ENCODE data around the gene SNX17.

Gene SNX17, protein sequence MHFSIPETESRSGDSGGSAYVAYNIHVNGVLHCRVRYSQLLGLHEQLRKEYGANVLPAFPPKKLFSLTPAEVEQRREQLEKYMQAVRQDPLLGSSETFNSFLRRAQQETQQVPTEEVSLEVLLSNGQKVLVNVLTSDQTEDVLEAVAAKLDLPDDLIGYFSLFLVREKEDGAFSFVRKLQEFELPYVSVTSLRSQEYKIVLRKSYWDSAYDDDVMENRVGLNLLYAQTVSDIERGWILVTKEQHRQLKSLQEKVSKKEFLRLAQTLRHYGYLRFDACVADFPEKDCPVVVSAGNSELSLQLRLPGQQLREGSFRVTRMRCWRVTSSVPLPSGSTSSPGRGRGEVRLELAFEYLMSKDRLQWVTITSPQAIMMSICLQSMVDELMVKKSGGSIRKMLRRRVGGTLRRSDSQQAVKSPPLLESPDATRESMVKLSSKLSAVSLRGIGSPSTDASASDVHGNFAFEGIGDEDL

DNA sequence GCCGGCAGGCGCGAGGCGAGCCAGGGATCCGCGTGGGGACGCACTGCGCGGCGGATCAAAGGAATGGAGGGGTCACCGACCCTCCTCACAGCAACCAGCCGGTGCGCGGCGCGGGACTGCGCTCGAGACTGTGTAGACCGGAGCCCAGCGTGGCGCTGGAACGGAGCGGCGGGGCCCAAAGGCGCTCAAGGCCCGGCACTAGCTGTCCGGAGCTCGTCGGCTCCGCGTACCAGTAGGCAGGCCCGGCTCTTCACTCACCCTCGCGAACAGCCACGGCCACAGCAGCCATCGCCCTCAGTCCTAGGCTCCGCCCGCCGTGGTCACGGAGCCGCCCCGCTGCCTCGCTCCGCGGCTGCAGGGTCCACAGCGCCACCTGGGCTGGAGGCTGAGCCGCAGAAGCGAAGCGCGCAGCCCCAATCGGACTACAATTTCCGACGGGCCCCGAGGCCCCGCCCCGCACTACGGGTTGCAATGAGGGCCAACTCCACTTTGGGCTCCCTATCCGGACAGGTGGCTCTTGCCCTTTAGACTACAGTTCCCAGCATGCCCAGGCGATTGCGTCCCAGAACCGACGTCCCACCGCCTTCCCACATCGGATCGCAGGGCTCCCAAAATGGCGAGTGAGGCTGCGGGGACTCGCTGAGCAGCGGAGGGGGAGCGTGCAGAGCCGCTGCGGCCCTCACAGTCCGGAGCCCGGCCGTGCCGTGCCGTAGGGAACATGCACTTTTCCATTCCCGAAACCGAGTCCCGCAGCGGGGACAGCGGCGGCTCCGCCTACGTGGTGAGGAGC, at the start of gene SNX17, which contains the start of gene EIF2B4:
SNX17 (plus strand) TSS at position 591 of the 790 bp plus-strand sequence; CDS start at position 719, 128 bp downstream.
EIF2B4 (minus strand) TSS at position 313 of the 790 bp plus-strand sequence; CDS start at position 289, 24 bp downstream.
- H3K9me3 ChIP-seq (ENCODE audit: low read length) = no peaks in the 10 kb centered on the region
- TF ChIP-seq EZH2 (IDR thresholded peaks at IDR 0.05; ENCODE audit: borderline replicate concordance, low read length) = no peak
- TF ChIP-seq, protein P1, sequence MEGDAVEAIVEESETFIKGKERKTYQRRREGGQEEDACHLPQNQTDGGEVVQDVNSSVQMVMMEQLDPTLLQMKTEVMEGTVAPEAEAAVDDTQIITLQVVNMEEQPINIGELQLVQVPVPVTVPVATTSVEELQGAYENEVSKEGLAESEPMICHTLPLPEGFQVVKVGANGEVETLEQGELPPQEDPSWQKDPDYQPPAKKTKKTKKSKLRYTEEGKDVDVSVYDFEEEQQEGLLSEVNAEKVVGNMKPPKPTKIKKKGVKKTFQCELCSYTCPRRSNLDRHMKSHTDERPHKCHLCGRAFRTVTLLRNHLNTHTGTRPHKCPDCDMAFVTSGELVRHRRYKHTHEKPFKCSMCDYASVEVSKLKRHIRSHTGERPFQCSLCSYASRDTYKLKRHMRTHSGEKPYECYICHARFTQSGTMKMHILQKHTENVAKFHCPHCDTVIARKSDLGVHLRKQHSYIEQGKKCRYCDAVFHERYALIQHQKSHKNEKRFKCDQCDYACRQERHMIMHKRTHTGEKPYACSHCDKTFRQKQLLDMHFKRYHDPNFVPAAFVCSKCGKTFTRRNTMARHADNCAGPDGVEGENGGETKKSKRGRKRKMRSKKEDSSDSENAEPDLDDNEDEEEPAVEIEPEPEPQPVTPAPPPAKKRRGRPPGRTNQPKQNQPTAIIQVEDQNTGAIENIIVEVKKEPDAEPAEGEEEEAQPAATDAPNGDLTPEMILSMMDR (IDR thresholded peaks at IDR 0.05; ENCODE audit: low read length) = peak; percentile 86
- H3K79me2 ChIP-seq (ENCODE audit: insufficient read depth, low read length) = no peaks in the 10 kb centered on the region
- no peaks in the 10 kb centered on the region for H3K27me3 ChIP-seq (ENCODE audit: insufficient read depth, low read length)
- H2AFZ ChIP-seq (ENCODE audit: low read length) = no peak within 1 kb of the TSS
- peak within 1 kb of the TSS; percentile 84 for H3K4me2 ChIP-seq (ENCODE audit: low read length)
- H3K4me1 ChIP-seq (ENCODE audit: insufficient read depth, low read length, severe bottlenecking) = peaks cover 25% of the 10 kb centered on the region
- peak within 1 kb of the TSS; percentile 71 for H3K27ac ChIP-seq (ENCODE audit: low read depth, low read length, poor library complexity, severe bottlenecking)
- H3K9ac ChIP-seq (ENCODE audit: low read length) = peak within 1 kb of the TSS; percentile 85
- H3K36me3 ChIP-seq (ENCODE audit: insufficient read depth, low read length) = peaks cover 60% of the 10 kb centered on the region
- H4K20me1 ChIP-seq (ENCODE audit: insufficient read depth, low read length) = no peaks in the 10 kb centered on the region
- peak within 1 kb of the TSS; percentile 88 for H3K4me3 ChIP-seq (ENCODE audit: low read depth, low read length, poor library complexity, severe bottlenecking)
- no peaks in the 10 kb centered on the region for H3F3A ChIP-seq (ENCODE audit: insufficient read depth, low read length)
- no peaks in the 10 kb centered on the region for H3K9me2 ChIP-seq (ENCODE audit: low read depth, low read length)

DNA sequence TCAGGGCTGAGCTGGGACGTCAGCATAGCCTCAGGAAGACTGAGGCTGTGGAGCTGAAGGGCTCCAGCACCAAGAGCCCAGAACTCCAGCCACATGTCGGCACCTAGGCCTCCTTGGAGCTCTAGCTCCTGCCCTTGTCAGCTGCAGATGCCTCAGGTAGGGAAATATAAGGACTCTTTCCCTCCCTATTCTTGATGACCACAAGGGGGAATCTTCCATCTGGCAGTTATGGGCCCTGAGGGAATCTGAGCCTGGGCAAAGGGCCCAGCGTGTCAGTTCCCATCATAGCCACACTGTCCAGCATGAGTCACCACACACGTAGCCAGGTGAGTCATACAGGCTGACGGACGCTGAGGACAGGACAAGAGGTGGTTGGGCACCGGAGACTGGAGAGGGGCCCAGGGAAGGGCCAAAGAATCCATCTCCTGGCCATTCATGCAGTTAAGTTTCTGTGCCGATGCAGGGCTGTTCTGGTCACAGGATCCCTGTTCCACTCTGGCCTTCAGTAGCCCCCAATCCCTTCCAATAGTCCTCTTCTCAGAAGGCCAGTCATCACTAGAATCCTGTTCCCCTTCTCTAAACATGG, 49.4 kb upstream of the SNX17 start:
- no peaks in the 10 kb centered on the region for H3K9me3 ChIP-seq (ENCODE audit: low read length)
- no peaks in the 10 kb centered on the region for H3K9me2 ChIP-seq (ENCODE audit: low read depth, low read length)
- H3F3A ChIP-seq (ENCODE audit: insufficient read depth, low read length) = peaks cover 5% of the 10 kb centered on the region
- H3K36me3 ChIP-seq (ENCODE audit: insufficient read depth, low read length) = peaks cover 14% of the 10 kb centered on the region
- TF ChIP-seq, protein P1 (IDR thresholded peaks at IDR 0.05; ENCODE audit: low read length) = no peak
- H4K20me1 ChIP-seq (ENCODE audit: insufficient read depth, low read length) = no peaks in the 10 kb centered on the region
- H3K4me1 ChIP-seq (ENCODE audit: insufficient read depth, low read length, severe bottlenecking) = peaks cover 21% of the 10 kb centered on the region
- H3K27me3 ChIP-seq (ENCODE audit: insufficient read depth, low read length) = no peaks in the 10 kb centered on the region
- H3K4me2 ChIP-seq (ENCODE audit: low read length) = peak overlapping the region; percentile 99; the same call in 1 of the 2 replicates
- H3K79me2 ChIP-seq (ENCODE audit: insufficient read depth, low read length) = peaks cover 3% of the 10 kb centered on the region; the same call in 1 of the 2 replicates
- H3K4me3 ChIP-seq (ENCODE audit: low read depth, low read length, poor library complexity, severe bottlenecking) = no peak overlapping the region
- peak overlapping the region; percentile 100; the same call in 1 of the 2 replicates for H3K9ac ChIP-seq (ENCODE audit: low read length)
- H3K27ac ChIP-seq (ENCODE audit: low read depth, low read length, poor library complexity, severe bottlenecking) = no peak overlapping the region
- no peak overlapping the region for H2AFZ ChIP-seq (ENCODE audit: low read length)

DNA sequence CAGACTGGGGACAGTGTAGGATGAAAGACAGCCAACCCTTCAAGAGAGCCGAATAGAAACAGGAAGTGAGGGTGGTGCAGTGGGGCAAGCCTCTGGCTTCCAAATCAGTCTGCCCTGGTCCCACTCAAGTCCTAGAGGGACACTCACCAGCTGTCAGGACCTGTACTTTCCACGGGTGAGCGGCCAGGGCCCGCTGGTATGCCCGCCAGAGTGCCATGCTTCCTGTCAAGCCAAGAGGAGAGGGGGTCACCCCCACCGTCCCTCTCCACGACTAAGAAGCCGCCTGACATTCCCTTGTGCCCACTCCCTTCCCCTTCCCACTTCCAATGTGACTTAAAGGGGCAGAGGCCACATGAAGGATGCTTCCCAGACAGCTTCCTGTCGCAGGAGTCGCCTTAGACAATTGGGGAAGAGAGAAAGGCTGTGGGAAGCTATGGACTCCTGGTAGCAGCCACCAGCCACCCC, 48.1 kb upstream of the SNX17 start:
- Histone ChIP-seq H4K20me1 (ENCODE audit: insufficient read depth, low read length) (no peaks in the 10 kb centered on the region), H3K9ac (ENCODE audit: low read length) (peak overlapping the region; percentile 100), H3K27me3 (ENCODE audit: insufficient read depth, low read length) (no peaks in the 10 kb centered on the region), H3K4me3 (ENCODE audit: low read depth, low read length, poor library complexity, severe bottlenecking) (peak overlapping the region; percentile 97), H3K9me2 (ENCODE audit: low read depth, low read length) (no peaks in the 10 kb centered on the region), H3K4me2 (ENCODE audit: low read length) (peak overlapping the region; percentile 99), H3F3A (ENCODE audit: insufficient read depth, low read length) (peaks cover 5% of the 10 kb centered on the region), H3K9me3 (ENCODE audit: low read length) (no peaks in the 10 kb centered on the region), H3K27ac (ENCODE audit: low read depth, low read length, poor library complexity, severe bottlenecking) (peak overlapping the region; percentile 74), H3K36me3 (ENCODE audit: insufficient read depth, low read length) (peaks cover 20% of the 10 kb centered on the region), H2AFZ (ENCODE audit: low read length) (no peak overlapping the region), H3K79me2 (ENCODE audit: insufficient read depth, low read length) (peaks cover 3% of the 10 kb centered on the region; the same call in 1 of the 2 replicates), H3K4me1 (ENCODE audit: insufficient read depth, low read length, severe bottlenecking) (peaks cover 21% of the 10 kb centered on the region)
- TF ChIP-seq EZH2 (IDR thresholded peaks at IDR 0.05; ENCODE audit: borderline replicate concordance, low read length) = no peak
- TF ChIP-seq, protein P1 (IDR thresholded peaks at IDR 0.05; ENCODE audit: low read length) = no peak
